NCI-H82 treated with DMSO at 0.1 percent for 48 hours (cell line): Measurements from ENCODE around the gene CLN6.
A peak's percentile ranks its signal among the peaks of the same experiment; 100 is the strongest.
"Not testable (repeated sequence)": the region's sequence is repeated elsewhere in the genome, so short reads cannot be mapped to it uniquely, and the experiment has no call there.

Experiments used
- DNase-seq: peaks from one replicate; lab custom pipeline; 2025; ENCODE audit not compliant: unreplicated experiment; lab: John Stamatoyannopoulos, UW

Gene CLN6

DNA sequence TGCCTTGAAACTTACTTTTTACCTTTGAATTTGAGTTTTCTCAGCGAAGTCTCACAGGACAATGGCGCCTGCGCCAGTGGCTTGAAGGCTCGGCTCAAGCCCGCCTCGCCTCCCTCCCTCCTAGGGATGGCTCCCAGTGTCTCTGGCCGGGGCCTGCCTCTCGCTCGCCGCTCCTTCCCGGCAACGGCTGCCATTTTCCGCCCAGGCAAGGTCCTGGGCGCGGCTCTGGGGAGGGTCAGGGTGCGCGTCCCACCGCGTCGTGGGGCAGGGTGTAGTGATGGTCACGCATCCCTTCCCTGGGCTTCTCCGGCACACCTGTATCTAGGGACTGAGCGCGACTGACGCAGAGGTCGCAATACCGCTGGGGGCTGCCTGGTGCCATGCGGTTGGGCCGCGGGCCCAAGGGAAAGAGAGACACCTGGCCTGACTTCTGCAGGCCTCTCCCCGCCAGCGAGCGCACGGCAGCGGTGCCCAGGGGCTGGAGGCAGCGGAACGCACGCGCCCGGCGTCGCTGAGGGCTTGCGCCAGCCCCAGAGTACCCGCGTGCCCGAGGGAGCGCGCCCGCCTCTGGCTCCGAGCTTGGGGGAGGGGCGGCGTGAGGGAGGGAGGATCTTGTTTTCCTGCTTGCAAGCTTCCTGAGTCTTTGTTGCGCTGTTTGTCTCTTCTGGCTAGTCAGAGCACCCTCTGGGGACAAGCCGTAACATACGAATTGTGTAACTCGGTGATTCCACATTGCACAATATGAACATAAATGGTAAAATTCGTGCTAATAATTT is 27.3 kb upstream of the CLN6 start:
- DNase-seq: no peak

DNA sequence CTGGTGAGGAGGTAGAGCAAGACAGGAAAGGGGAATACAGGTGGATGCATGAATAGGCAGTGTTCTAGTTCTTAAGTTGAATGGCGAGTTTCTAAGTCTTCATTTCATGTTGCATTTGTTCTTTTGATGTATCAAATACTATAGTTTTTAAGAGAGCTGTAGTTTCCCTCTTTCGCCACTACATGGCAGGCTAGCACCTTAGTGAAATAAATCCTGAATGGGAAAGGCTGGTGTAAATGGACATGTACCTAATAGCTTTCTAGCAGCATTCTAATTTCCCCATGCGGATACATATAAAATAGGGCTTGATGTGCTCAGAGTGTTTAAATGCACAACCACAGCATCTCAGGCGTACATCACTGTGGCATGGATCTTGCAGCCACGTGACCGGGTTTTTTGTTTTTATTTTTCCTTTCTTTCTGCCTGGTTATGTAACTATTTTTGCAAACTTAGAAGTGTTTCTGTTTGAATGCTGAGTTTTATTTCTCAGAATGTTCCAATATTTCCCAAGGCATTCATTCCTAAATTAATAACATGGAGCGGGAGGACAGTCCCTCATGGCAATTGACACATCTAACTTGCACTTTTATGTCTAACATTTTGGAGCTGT is 23.5 kb upstream of the CLN6 start:
- DNase-seq: peak; percentile 42

DNA sequence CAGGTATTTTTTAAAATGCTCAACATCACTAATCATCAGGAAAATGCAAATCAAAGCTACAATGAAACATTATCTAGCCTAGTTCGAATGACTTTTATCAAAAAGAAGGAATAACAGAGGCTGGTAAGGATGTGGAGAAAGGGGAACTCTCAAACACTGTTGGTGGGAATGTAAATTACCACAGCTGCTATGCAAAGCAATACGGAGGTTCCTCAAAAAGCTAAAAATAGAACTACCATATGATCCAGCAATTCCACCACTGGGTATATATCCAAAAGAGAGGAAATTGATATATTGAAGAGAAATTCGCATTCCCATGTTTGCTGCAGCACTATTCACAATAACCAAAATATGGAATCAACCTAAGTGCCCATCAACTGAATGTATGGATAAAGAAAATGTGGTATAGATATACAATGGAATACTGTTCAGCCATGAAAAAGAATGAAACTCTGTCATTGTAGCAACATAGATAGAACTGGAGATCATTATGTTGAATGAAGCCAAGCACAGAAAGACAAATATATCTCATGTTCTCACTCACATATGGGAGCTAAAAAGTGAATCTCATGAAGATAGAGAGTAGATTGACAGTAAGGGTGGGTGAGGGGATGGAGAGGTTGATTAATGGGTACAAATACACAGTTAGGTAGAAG is 19.7 kb upstream of the CLN6 start:
- DNase-seq: no peak

DNA sequence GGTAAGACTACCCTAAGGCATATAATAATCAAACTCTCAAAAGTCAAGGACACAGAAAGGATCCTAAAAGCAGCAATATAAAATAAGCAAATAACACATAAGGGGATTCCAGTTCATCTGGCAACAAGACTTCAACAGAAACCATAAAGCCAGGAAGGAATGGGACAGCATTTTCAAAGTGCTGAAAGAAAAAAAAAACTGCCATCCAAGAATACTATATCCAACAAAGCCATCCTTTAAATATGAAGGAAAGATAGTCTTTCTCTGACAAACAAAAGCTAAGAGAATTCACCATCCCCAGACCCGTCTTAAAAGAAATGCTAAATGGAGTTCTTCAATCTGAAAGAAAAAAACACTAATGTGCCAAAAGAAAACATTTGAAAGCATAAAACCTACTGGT is 14.7 kb upstream of the CLN6 start:
- no peak for DNase-seq

DNA sequence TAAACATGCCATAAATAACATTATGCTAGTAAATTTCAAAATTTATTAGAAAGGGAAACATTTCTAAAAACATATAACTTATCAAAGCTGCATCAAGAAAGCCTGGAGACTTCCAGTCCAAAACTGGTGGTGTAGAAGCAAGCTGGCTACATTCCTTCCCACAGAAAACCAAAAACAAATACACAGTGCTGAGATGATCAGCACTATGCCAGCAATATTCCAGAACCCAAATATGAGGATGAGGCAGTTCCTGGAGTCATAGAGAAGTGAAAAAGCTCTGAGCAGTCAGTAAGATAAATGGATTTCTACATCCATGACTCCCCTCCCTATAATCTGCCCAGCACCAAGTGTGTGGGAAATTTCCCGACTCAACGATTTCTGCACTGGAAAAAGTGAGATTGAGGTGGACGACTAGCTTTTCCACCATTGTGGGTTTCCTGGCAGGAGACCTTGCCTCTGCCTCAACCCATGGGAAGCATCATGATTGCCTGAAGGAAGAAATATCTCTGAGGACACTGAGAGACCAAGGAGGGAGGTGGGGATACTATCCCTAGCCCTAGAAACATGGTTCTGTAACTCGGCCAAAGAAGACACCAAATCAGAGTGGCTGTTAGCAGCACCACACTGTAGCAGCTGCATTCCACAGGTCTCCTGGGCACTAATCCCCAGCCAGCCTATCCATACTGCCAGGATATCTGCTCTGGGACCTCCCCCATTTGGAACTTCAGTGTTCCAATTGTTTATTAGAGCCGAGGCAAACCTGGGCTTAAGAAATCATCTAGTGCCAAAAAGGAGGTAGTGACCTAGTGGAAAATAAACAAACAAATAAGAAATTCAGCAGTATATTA is 11.8 kb upstream of the CLN6 start:
- no peak for DNase-seq

DNA sequence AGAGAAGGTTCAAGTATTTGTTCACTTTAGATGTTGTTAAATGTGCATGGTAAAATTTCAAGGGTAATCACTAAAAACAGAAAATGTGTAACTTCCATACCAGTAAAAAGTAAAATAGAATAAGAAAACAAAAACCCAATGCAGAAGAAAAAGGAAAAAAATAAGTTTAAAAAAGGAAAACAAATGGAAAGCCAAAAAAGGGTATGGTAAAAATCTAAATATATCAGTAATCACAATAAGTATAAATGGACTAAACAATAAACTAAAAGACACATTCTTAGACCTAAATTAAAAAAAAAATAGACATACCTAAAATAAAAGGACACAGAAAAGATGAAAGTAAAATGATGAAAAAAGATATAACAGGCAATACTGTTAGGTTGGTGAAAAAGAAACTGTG is 9.5 kb upstream of the CLN6 start:
- DNase-seq: no peak

DNA sequence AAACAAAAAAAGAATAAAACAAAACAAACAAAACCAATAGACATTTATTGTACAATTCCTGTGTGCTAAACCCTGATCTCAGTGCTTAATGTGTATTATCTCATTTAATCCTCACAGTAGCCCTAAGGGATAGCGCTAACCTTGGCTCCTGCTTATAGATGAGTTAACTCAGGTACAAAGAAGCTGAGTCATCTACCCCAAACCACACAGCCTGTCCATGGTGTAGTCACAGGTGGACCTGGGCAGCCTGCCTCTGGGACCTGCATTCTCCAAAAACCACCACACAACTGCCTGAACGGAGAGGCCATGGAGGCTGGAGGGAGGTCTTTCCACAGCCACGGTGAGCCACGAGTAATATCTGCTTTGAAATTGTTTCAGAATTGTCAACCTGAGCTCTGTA is 5.5 kb upstream of the CLN6 start:
- DNase-seq: no peak

DNA sequence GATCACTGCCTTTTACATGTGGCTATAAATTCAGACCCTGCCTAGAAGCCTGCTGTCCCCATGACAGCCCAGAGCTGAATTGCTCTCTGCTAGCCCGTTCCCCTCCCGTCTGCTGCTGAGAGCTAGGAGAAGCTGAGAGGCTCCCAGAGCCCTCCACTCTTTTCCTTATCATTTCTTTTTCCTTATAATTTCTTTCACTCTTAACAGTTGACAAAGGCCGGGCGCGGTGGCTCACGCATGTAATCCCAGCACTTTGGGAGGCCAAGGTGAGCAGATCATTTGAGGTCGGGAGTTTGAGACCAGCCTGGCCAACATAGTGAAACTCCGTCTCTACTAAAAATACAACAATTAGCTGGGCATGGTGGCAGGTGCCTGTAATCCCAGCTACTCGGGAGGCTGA is 5.0 kb upstream of the CLN6 start:
- DNase-seq: not testable (repeated sequence)

DNA sequence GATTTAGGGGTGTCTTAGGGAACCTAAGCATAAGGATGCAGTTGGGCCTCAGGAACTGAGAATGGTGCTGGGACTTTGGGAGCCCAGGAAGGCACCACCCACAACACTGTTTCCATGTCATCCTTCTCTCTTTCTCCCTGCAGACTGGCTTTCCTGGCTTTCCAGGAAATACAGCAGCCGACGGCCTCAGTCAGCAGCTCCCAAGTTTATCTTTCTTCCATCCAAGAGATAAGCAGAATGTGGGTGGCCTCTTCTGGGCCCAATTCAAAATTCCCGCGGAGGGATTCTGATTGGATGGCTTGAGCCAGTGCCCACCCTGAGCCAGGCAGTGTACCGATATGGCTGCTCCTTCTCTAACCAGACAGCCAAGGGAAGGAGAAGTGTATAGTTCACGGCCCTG is 4.5 kb upstream of the CLN6 start:
- no peak for DNase-seq

DNA sequence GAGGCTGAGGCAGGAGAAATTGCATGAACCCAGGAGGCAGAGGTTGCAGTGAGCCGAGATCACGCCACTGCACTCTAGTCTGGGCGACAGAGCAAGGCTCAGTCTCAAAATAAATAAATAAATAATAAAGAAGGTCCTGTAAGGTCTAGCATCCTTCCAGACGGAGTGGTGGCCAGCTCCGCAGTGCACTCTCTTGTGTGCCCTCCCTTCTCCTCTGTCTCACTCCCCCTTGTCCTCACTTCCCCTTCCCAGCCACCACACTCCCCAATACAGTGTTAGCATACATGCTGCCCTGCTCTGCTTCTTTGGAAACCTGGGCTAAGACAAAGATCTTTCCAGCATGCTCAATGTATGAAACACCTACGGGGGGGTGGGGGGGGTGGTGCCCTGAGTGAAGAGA is 3.4 kb upstream of the CLN6 start:
- DNase-seq: no peak

DNA sequence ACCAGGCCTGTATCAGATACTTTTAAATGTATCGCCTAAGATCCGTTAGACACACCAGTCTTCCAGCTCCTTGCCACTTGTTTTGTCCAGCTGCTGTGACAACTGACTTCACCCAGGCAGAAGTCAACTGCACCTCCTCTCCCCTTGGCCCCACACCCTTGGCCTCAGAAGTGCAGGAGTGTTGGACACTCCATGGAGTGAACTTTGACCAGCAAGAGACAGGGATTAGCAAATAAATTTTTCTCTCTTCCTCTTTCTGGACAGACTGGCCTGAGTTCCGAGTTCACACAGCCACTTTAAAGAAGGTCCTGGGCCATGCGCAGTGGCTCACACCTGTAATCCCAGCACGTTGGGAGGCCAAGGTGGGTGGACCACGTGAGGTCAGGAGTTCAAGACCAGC is 2.9 kb upstream of the CLN6 start:
- DNase-seq: no peak

DNA sequence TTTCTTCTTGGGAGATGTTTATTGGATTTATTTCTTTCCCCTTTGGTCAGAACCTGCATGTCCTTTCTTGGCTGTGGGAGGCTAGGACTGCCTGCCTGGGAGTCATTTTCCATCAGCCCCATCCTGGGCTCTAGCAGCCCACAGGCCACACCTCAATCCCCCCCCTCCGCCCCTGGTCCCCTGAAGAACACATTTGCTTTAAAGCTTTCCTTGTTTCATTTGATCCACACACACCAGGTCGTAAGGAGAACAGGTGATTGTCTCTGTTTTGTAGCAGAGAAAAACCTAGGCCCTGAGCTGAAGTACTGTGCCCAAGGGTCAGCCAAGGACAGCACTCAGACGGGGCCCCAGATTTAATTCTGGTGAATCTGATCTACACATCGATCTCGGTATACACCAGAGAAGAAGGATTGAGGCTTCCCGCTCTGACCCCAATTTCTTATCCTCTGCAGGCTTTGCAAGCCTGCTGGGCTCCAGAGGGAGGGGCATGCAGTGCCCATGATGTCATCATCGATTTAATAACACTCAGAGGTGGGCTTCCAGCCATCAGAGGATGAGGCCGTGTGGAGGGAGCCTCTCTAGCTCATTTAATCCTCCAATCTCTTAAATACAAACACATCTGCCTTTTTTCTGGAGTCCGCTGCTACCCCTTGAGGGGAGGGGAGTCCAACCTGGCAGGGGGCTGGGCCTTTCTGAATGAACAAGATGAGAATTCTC is 1.7 kb upstream of the CLN6 start:
- DNase-seq: peak; percentile 97

DNA sequence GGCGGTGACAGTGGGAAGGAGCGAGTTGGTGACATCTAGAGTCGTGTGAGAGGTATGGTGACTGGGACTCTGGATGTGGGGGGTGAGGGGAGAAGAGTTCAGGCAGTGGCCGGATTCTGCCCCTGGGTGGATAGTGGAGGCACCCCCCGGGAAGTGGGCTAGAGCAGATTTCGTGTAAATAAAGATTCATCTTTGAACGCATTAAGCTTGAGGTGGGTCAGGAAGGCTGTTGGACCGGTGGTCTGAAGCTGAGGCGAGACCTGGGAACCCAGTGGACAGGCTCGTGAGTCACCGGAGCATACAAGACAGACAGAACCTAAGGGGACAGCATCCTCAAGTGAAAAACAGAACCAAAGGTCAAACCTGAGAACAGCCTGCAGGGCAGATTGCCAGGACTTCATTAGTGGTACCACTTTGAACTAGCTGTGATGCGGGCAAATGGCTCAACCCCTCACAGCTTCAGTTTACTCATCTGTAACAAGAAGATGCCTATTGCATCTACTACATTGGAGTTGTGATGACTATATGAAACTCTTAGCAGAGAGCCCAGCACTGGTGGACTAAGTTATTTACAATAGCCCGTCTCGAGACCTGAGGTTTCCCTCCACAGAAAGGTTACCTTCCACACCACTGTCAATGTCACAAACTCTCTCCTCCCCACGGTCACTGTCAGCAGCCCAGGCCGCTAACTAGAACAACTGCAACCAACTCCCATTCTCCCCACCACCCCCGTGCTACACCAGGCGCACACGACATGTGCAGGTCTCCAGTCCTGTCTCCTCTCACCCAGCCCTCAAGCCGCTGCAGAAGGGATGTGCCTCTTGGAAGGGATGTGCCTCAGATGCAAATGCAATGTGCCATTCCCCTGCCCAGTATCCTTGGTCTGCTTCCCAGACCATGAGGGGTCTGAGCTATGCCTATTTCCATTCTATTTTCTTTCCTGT is 901 bp upstream of the CLN6 start:
- peak; percentile 43 for DNase-seq

DNA sequence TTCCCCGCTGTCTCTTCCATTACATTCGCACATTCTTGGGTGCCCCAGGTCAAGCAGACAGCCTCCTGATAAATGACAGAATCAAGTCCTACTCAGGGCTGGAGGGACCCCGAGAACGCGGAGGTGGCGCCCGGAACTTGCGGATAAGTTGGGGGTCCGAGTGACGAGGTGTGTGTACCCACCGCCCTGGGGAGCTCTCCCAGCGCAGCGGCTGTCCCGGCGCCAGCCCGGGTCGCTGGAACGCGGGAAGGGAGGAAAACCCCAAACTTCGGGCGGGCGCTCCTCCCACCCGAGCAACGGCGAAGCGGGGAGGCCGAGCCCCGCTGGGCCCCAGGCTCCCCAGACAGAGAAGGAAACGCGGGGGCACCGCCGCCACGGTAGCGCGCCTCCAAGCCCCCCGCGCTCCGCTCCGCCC is 550 bp downstream of the CLN6 start:
- no peak for DNase-seq

DNA sequence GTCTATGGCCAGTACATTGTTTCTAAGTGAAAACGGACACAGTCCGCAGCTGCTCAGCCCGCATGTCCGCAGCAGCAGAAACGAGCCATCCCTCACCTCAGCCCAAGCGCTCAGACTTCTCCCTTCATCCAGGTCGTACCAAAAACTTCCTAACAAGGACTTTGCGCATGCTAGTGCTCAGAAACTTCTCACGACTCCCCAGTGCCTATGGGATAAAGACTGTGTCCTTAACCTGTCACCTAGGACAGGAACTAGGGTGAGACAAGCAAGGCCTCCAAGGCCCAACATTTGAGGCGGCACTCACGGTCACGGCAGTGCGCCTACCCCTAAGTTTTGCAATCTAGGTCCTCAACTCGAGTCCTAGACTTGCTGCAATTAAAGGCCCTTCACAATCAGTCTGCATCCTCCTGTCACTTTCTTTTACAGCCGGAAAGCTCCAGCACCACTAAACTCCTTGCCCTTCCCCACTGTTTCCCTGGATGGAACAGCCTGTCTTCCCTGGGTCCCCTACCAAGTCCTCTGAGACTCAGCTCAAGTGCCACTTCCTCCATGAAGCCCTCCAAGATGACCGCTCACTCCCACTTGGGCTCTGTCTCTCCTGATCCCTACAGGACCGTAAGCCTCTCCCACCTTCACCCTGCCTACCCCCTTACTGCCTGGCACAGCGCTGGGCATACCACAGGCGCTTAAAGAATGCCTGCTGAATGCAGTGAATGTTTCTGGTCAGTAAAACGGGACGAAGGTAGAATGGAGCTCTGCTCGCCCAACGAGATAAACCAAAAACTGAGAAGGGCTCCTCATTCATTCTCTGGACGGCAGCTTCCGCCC is 1.2 kb downstream of the CLN6 start:
- DNase-seq: no peak

DNA sequence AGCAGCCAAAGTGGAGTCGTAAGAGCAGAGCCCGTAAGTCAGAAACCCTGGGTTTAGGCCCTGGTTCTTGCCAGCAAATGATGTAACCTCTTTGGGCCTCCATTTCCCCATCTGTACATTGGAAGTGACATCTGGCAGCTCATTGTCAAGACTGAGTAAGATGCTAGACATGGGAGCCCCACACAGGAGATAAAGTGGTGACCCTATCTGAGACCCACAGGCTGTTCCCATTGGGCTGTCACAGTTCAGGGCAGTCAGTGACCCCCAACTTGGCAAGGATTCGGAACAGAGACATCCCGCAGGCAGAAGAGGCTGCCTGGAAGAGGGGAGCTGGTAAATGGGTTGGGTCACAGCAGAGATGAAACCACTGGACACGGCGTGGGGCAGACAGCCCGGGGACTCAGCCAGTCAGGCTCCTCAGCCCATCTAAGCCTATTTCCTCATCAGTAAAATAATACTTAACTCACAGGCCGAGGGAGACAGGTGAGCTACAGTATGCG is 1.8 kb downstream of the CLN6 start:
- DNase-seq: no peak

DNA sequence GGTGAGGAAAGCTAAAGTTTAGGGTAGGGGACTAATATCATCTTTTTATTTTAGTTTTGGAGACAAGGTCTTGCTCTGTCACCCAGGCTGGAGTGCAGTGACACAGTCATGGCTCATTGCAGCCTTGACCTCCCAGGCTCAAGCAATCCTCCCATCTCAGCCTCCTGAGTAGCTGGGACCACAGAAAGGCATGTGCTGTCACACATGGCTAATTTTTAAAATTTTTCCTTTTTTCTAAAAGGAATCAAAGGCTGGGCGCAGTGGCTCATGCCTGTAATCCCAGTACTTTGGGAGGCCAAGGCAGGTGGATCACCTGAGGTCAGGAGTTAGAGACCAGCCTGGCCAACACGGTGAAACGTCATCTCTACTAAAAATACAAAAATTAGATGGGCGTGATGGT is 4.1 kb downstream of the CLN6 start:
- DNase-seq: not testable (repeated sequence)

DNA sequence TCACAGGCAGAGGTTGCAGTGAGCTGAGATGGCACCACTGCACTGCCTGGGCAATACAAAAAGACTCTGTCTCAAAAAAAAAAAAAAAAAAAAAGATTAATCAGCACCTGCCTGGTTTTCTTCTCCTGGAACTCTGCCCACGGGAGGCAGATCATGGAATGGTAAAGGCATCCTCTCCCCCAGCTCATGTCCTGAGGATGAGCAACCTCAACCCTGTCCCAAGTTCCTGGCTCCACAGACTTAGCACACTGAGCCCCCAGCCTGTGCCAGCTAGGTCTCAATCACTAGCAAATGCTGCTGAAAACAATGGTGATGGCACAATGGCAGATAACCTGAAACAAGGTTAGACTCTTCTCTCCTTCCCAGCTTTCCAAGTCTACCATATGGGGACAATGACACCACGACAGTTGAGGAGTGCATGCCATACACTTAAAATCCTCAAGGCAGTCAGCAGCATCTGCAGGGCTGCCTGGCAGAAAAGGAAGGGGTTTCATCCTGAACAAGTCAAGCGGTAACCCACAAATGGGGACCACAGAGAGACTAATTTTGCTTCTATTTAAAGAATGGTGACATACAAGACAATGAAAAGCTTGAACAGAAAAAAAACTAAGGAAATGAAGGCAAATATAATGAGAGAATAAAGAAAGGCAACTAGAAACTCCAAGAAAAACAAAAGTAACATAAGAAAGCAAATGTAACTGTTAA is 4.8 kb downstream of the CLN6 start:
- DNase-seq: no peak
